K562 (cell line): Measurements from ENCODE around the gene CYP46A1. TPM values are rescaled to one million over a fixed set of nuclear protein-coding genes. Genes with fewer than 3 reads are reported as not detected.

Source experiments
- AFF1 ChIP-seq, 2 experiments: fragments of 450-650 bp; IDR thresholded peaks; 2 replicates each; pipeline ENCODE4 v1.6.1; 2018; ENCODE audit warnings: mild to moderate bottlenecking in 2 of 2, low read depth in 1 of 2; ENCODE audit not compliant: partially characterized antibody in 2 of 2
- CREM ChIP-seq: IDR thresholded peaks from 2 replicates; pipeline ENCODE4 v1.6.1; 2014; ENCODE audit warnings: antibody characterized with exemption, low read depth
- FOXJ2 ChIP-seq: fragments of 200-800 bp; sonication (Bioruptor generic); IDR thresholded peaks from 2 replicates; pipeline ENCODE4 v1.6.1; 2016; ENCODE audit warnings: missing genetic modification characterization, missing compliant biosample characterization
- FUS ChIP-seq: fragments of 200-400 bp; formaldehyde crosslinking; optimal IDR thresholded peaks from 2 replicates; pipeline ENCODE3; 2017; ENCODE audit warnings: low read depth, low read length
- MLLT1 ChIP-seq, 2 experiments: fragments of 450-650 bp; IDR thresholded peaks; 2 replicates each; pipeline ENCODE4 v1.6.1; 2016
- NCOA2 ChIP-seq, 2 experiments: fragments of 450-650 bp; IDR thresholded peaks; 2 replicates each; pipeline ENCODE4 v1.6.1; 2018; ENCODE audit warnings: mild to moderate bottlenecking in 2 of 2, moderate library complexity in 1 of 2; ENCODE audit not compliant: partially characterized antibody in 2 of 2
- NELFE ChIP-seq: IDR thresholded peaks from 2 replicates; pipeline ENCODE4 v1.6.1; 2011; ENCODE audit warnings: mild to moderate bottlenecking; ENCODE audit not compliant: insufficient read depth, insufficient read length
- NONO ChIP-seq, 2 experiments: fragments of 200-400 bp in 1 of 2; fragments of 450-650 bp in 1 of 2; formaldehyde crosslinking in 1 of 2; IDR thresholded peaks; 2 replicates each; pipeline ENCODE4 v1.6.1; 2017; ENCODE audit warnings: low read depth in 2 of 2, mild to moderate bottlenecking in 2 of 2, moderate library complexity in 2 of 2, low read length in 1 of 2
- PHF8 ChIP-seq: fragments of 200-600 bp; sonication (generic); IDR thresholded peaks from 2 replicates; pipeline ENCODE4 v1.6.1; 2012; ENCODE audit warnings: mixed run types, mild to moderate bottlenecking, inconsistent platforms, low read length, moderate library complexity, borderline replicate concordance
- PTBP1 ChIP-seq: fragments of 200-400 bp; formaldehyde crosslinking; IDR thresholded peaks from 2 replicates; pipeline ENCODE4 v1.6.1; 2017; ENCODE audit warnings: low read depth, low read length
- RB1 ChIP-seq: fragments of 450-650 bp; IDR thresholded peaks from 2 replicates; pipeline ENCODE4 v1.6.1; 2017; ENCODE audit warnings: low read depth, mild to moderate bottlenecking
- SNRNP70 ChIP-seq: fragments of 200-400 bp; formaldehyde crosslinking; optimal IDR thresholded peaks from 2 replicates; pipeline ENCODE3; 2017; ENCODE audit warnings: low read depth, low read length
- polyA plus RNA-seq, 8 experiments: library from polyadenylated mRNA; depleted of rRNA in 4 of 8; stranded (reverse) in 5 of 8; unstranded in 3 of 8; fragments of >200 nt; fragmentation: Nextera tagmentation in 2 of 8; fragmentation: Illumina TruSeq in 1 of 8; extraction: Ambion mirVana in 2 of 8; extraction: Trizol in 1 of 8; gene quantifications; 2 replicates each; pipeline versions ENCODE4 v1.2.1 to v1.2.3, GENCODE V29; 2011 to 2014; ENCODE audit warnings: inconsistent platforms in 1 of 8, missing spikeins in 1 of 8
- total RNA-seq, 7 experiments: library from RNA; depleted of rRNA in 6 of 7; stranded (reverse); fragments of >200 nt in 6 of 7; fragmentation: Illumina TruSeq in 2 of 7; extraction: Trizol in 2 of 7; gene quantifications; 2 replicates each; pipeline versions ENCODE4 v1.2.1 to v1.2.3, GENCODE V29; 2011 to 2021; ENCODE audit warnings: low replicate concordance in 1 of 7
- TF ChIP-seq, protein P1 (sequence below): fragments of 450-650 bp; IDR thresholded peaks from one replicate; pipeline ENCODE4 v1.6.1; 2018; ENCODE audit warnings: mild to moderate bottlenecking, moderate library complexity; ENCODE audit not compliant: partially characterized antibody
- TF ChIP-seq, protein P2 (sequence below): IDR thresholded peaks from 2 replicates; pipeline ENCODE4 v1.6.1; 2011; ENCODE audit warnings: borderline replicate concordance, low read depth, mild to moderate bottlenecking, moderate library complexity, low read length; ENCODE audit not compliant: insufficient read depth, poor library complexity, severe bottlenecking
- TF ChIP-seq, protein P3 (sequence below), 3 experiments: IDR thresholded peaks in 2 of 3; conservative IDR thresholded peaks in 1 of 3; 2 replicates each; pipeline ENCODE4 v1.5.1; 2011 to 2012; ENCODE audit warnings: low read length in 3 of 3, mild to moderate bottlenecking in 3 of 3, control low read depth in 2 of 3, improper control_type of control experiment in 1 of 3, inconsistent platforms in 1 of 3, low read depth in 1 of 3, mixed read lengths in 1 of 3, moderate library complexity in 1 of 3; ENCODE audit not compliant: insufficient read depth in 2 of 3

Gene CYP46A1
- total and polyA plus RNA-seq, 9 of the 15 experiments (the other 6 are each of a cell fraction or from before 2014, with no cell fraction given) = not detected

GRCh38 chr14:99683619-99684409, at the start of gene CYP46A1 (continued):
- TF ChIP-seq AFF1 (IDR thresholded peaks at IDR 0.05; ENCODE audit: low read depth in 1 of 2, partially characterized antibody in 2 of 2) = no peak
- TF ChIP-seq FOXJ2 (tag) = no peak
- TF ChIP-seq, protein P1, sequence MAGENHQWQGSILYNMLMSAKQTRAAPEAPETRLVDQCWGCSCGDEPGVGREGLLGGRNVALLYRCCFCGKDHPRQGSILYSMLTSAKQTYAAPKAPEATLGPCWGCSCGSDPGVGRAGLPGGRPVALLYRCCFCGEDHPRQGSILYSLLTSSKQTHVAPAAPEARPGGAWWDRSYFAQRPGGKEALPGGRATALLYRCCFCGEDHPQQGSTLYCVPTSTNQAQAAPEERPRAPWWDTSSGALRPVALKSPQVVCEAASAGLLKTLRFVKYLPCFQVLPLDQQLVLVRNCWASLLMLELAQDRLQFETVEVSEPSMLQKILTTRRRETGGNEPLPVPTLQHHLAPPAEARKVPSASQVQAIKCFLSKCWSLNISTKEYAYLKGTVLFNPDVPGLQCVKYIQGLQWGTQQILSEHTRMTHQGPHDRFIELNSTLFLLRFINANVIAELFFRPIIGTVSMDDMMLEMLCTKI = no peak
- no peak for TF ChIP-seq PTBP1
- 0 out of 4 replicates have a peak, but pooled peaks of 1 of the 2 experiments have one; percentile 61 for TF ChIP-seq MLLT1 (IDR thresholded peaks at IDR 0.05)
- TF ChIP-seq, protein P2, sequence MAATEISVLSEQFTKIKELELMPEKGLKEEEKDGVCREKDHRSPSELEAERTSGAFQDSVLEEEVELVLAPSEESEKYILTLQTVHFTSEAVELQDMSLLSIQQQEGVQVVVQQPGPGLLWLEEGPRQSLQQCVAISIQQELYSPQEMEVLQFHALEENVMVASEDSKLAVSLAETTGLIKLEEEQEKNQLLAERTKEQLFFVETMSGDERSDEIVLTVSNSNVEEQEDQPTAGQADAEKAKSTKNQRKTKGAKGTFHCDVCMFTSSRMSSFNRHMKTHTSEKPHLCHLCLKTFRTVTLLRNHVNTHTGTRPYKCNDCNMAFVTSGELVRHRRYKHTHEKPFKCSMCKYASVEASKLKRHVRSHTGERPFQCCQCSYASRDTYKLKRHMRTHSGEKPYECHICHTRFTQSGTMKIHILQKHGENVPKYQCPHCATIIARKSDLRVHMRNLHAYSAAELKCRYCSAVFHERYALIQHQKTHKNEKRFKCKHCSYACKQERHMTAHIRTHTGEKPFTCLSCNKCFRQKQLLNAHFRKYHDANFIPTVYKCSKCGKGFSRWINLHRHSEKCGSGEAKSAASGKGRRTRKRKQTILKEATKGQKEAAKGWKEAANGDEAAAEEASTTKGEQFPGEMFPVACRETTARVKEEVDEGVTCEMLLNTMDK = no peak
- TF ChIP-seq RB1 = no peak
- TF ChIP-seq NONO (IDR thresholded peaks at IDR 0.05; ENCODE audit: low read depth in 2 of 2, low read length in 1 of 2) = no peak
- no peak for TF ChIP-seq NCOA2 (IDR thresholded peaks at IDR 0.05; ENCODE audit: partially characterized antibody in 2 of 2)
- TF ChIP-seq, protein P3, sequence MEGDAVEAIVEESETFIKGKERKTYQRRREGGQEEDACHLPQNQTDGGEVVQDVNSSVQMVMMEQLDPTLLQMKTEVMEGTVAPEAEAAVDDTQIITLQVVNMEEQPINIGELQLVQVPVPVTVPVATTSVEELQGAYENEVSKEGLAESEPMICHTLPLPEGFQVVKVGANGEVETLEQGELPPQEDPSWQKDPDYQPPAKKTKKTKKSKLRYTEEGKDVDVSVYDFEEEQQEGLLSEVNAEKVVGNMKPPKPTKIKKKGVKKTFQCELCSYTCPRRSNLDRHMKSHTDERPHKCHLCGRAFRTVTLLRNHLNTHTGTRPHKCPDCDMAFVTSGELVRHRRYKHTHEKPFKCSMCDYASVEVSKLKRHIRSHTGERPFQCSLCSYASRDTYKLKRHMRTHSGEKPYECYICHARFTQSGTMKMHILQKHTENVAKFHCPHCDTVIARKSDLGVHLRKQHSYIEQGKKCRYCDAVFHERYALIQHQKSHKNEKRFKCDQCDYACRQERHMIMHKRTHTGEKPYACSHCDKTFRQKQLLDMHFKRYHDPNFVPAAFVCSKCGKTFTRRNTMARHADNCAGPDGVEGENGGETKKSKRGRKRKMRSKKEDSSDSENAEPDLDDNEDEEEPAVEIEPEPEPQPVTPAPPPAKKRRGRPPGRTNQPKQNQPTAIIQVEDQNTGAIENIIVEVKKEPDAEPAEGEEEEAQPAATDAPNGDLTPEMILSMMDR (IDR thresholded peaks at IDR 0.05 in 2 of 3, conservative IDR thresholded peaks at IDR 0.05 in 1 of 3; ENCODE audit: insufficient read depth in 2 of 3, low read depth in 1 of 3, low read length in 3 of 3) = no peak
- no peak for TF ChIP-seq FUS
- TF ChIP-seq CREM = peak; percentile 99
- TF ChIP-seq NELFE = no peak
- TF ChIP-seq PHF8 = peak; percentile 63; the same call in 1 of the 2 replicates
- no peak for TF ChIP-seq SNRNP70
